Measurements from ENCODE around the gene PRIMPOL. TPM values are rescaled to one million over a fixed set of nuclear protein-coding genes. Genes with fewer than 3 reads are reported as not detected.

The PRIMPOL gene
- total and polyA plus RNA-seq, 2 of the 4 experiments (the other 2 are of a cell fraction): 5.6 to 8.8 TPM

DNA sequence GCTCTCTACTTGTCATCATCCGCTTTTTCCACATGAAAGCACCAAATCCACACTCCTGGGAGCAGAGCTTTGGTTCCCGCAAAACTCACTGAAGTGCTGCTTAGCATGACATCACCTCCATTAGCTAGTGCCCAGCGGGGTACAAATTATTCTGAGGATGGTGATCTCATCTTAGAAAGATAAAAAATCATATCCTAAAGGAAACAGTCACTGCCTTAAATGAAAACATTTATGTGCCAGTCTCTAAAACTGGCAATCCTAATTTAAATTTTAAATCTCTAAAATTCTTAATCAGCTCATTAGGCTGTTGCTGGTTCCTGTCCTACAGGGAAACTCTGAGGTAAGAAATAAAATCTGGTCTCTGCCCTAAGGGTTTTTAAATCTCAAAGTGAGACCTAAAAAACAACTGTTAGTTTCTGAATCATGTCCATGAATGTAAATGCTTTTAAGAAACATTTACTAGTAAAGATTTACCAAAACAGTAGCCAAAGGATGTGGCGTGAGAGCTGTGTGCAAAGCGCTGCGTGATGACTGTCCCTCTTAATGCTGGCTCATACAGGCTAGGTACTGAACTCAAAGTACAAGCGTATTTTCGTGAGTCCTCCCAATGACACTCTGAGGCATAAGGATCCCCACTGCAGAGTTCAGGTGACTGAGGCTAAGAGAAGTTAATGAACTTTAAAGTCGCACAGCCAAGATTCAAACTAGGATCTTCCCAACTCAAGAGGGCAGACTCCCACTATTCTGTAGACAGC is 4.8 kb upstream of the PRIMPOL start:
- dilution Hi-C loops (cut with HindIII; ENCODE audit: low sequenced_read_pairs, unreplicated experiment): no loop called here
- WGBS, 2 experiments (ENCODE audit: extremely low coverage in 2 of 2, insufficient read length in 1 of 2): 90% methylated on average over 2 of the region's 9 CpGs; no CpG with 5 or more reads in 1 of the 2 experiments
- H3K9ac ChIP-seq (ENCODE audit: low read depth, low read length): no peak overlapping the region

More for the DNA sequence above, 4.8 kb upstream of the PRIMPOL start:
- H3K4me2 ChIP-seq (ENCODE audit: low read depth, low read length): no peak overlapping the region
- H4K91ac ChIP-seq (ENCODE audit: insufficient read depth, low read depth, low read length): no peak overlapping the region
- H3K14ac ChIP-seq (replicated peaks; ENCODE audit: low read depth, low read length): no peak overlapping the region; the same call in 1 of the 2 replicates
- H3K56ac ChIP-seq (ENCODE audit: extremely low read depth, insufficient read depth, low read length): no peak overlapping the region
- H2BK20ac ChIP-seq (ENCODE audit: low read depth, low read length): no peak overlapping the region
- no peak overlapping the region for H3K18ac ChIP-seq (ENCODE audit: low read depth, low read length)
- H2AK5ac ChIP-seq (ENCODE audit: low read depth, low read length): no peak overlapping the region
- H4K5ac ChIP-seq (ENCODE audit: low read depth, low read length): no peak overlapping the region
- no peak overlapping the region for H3K4ac ChIP-seq (ENCODE audit: low read depth, low read length)
- H3K9me3 ChIP-seq (ENCODE audit: control insufficient read depth, insufficient read depth, low read length): no peaks in the 10 kb centered on the region
- no peak overlapping the region for H2BK120ac ChIP-seq (ENCODE audit: low read depth, low read length)
- H3K4me1 ChIP-seq (ENCODE audit: control insufficient read depth, insufficient read depth, low read length): peaks cover 5% of the 10 kb centered on the region; the same call in 1 of the 2 replicates
- ATAC-seq (ENCODE audit: low read depth) (no peak), DNase-seq (peak; percentile 40)
- intact Hi-C loops (cut with micrococcal nuclease): loop anchor here (5.0 to 10.0 kb wide), 3 partner anchors 103 to 260 kb away; partner anchors contain the start of gene IRF2
- no peak overlapping the region for H3K4me3 ChIP-seq (ENCODE audit: insufficient read depth, low read depth, low read length)
- ChIA-PET CTCF (no interaction called here), POLR2A (ENCODE audit: unreplicated experiment) (no interaction called here)
- no peak overlapping the region for H3K27ac ChIP-seq (ENCODE audit: insufficient read depth, low read length)
- H2BK5ac ChIP-seq (ENCODE audit: low read depth, low read length, poor library complexity, severe bottlenecking): no peak overlapping the region
- TF ChIP-seq FOS (IDR thresholded peaks at IDR 0.05; ENCODE audit: low read depth, low read length) (no peak), MXI1 (IDR thresholded peaks at IDR 0.05; ENCODE audit: borderline replicate concordance, low read depth, low read length) (no peak), POLR2A (IDR thresholded peaks at IDR 0.05; ENCODE audit: low read depth, low read length) (no peak), NFE2L2 (IDR thresholded peaks at IDR 0.05; ENCODE audit: low read depth, low read length) (no peak), RFX5 (IDR thresholded peaks at IDR 0.05; ENCODE audit: low read depth, low read length) (no peak), RCOR1 (IDR thresholded peaks at IDR 0.05; ENCODE audit: insufficient replicate concordance, low read length) (no peak), CHD1 (IDR thresholded peaks at IDR 0.05; ENCODE audit: low read depth, low read length) (no peak), MAFK (IDR thresholded peaks at IDR 0.05; ENCODE audit: low read depth, low read length) (no peak), CEBPB (IDR thresholded peaks at IDR 0.05; ENCODE audit: low read depth, low read length) (no peak), MAZ (IDR thresholded peaks at IDR 0.05; ENCODE audit: borderline replicate concordance, low read depth, low read length) (no peak)
- TF ChIP-seq, protein P1, sequence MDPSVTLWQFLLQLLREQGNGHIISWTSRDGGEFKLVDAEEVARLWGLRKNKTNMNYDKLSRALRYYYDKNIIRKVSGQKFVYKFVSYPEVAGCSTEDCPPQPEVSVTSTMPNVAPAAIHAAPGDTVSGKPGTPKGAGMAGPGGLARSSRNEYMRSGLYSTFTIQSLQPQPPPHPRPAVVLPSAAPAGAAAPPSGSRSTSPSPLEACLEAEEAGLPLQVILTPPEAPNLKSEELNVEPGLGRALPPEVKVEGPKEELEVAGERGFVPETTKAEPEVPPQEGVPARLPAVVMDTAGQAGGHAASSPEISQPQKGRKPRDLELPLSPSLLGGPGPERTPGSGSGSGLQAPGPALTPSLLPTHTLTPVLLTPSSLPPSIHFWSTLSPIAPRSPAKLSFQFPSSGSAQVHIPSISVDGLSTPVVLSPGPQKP (IDR thresholded peaks at IDR 0.05; ENCODE audit: borderline replicate concordance, low read depth, low read length): no peak
- TF ChIP-seq, protein P2, sequence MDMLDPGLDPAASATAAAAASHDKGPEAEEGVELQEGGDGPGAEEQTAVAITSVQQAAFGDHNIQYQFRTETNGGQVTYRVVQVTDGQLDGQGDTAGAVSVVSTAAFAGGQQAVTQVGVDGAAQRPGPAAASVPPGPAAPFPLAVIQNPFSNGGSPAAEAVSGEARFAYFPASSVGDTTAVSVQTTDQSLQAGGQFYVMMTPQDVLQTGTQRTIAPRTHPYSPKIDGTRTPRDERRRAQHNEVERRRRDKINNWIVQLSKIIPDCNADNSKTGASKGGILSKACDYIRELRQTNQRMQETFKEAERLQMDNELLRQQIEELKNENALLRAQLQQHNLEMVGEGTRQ (IDR thresholded peaks at IDR 0.05; ENCODE audit: low read depth, low read length): no peak
- peak overlapping the region; percentile 3 for H2AK9ac ChIP-seq (replicated peaks; ENCODE audit: low read depth, low read length, poor library complexity)
- H3K27me3 ChIP-seq (ENCODE audit: control insufficient read depth, insufficient read depth, low read length): no peaks in the 10 kb centered on the region
- no peak overlapping the region for H2AFZ ChIP-seq (replicated peaks; ENCODE audit: low read length, poor library complexity)
- H4K20me1 ChIP-seq (ENCODE audit: insufficient read depth, low read length): peaks cover 23% of the 10 kb centered on the region; the same call in 1 of the 2 replicates
- BruUV-seq (replicated peaks): no TSS peak
- H3K9me1 ChIP-seq (ENCODE audit: insufficient read depth, low read length): peaks cover 5% of the 10 kb centered on the region; the same call in 1 of the 2 replicates
- H2BK15ac ChIP-seq (ENCODE audit: low read depth, low read length): no peak overlapping the region
- H3K79me1 ChIP-seq (ENCODE audit: low read depth in 1 of 2, low read length in 2 of 2): peaks cover 35 to 52% of the 10 kb centered on the region in 2 experiments
- in situ Hi-C loops (cut with MboI; ENCODE audit: low sequenced_read_pairs): no loop called here
- H3K23ac ChIP-seq (ENCODE audit: low read depth, low read length): no peak overlapping the region
- peaks cover 3% of the 10 kb centered on the region for H3K36me3 ChIP-seq (ENCODE audit: control insufficient read depth, insufficient read depth, low read length)
- no peak overlapping the region for H4K8ac ChIP-seq (ENCODE audit: low read depth in 2 of 2, low read length in 2 of 2)

Measured in IMR-90 (cell line).